DOHH2 (cell line): Measurements from ENCODE around the gene RASGRF1.

ENCODE experiments used
- CTCF ChIP-seq: fragments of 200-600 bp; sonication (generic); IDR thresholded peaks from one replicate; pipeline ENCODE4 v1.5.1; 2014; ENCODE audit warnings: antibody characterized with exemption, mild to moderate bottlenecking, low read depth, low read length; ENCODE audit not compliant: poor library complexity, severe bottlenecking
- EZH2phosphoT487 ChIP-seq: fragments of 200-600 bp; sonication (generic); IDR thresholded peaks from 2 replicates; pipeline ENCODE4 v1.6.1; 2017; ENCODE audit warnings: borderline replicate concordance, mild to moderate bottlenecking, antibody characterized with exemption, low read length, moderate library complexity, mixed read lengths

- TF ChIP-seq CTCF (no peak), EZH2phosphoT487 (no peak)
Measured at GRCh38 chr15:78947506-78947905, 143.1 kb downstream of the RASGRF1 start.
